ENCODE results near the gene STK32C. TPM values are rescaled to one million over a fixed set of nuclear protein-coding genes. Genes with fewer than 3 reads are reported as not detected.
"Not testable (repeated sequence)": the region's sequence is repeated elsewhere in the genome, so short reads cannot be mapped to it uniquely, and the experiment has no call there.

STK32C gene
- total RNA-seq, 6 donors from 2014 or later = 4.8 to 18.3 (median 15.6) TPM

DNA sequence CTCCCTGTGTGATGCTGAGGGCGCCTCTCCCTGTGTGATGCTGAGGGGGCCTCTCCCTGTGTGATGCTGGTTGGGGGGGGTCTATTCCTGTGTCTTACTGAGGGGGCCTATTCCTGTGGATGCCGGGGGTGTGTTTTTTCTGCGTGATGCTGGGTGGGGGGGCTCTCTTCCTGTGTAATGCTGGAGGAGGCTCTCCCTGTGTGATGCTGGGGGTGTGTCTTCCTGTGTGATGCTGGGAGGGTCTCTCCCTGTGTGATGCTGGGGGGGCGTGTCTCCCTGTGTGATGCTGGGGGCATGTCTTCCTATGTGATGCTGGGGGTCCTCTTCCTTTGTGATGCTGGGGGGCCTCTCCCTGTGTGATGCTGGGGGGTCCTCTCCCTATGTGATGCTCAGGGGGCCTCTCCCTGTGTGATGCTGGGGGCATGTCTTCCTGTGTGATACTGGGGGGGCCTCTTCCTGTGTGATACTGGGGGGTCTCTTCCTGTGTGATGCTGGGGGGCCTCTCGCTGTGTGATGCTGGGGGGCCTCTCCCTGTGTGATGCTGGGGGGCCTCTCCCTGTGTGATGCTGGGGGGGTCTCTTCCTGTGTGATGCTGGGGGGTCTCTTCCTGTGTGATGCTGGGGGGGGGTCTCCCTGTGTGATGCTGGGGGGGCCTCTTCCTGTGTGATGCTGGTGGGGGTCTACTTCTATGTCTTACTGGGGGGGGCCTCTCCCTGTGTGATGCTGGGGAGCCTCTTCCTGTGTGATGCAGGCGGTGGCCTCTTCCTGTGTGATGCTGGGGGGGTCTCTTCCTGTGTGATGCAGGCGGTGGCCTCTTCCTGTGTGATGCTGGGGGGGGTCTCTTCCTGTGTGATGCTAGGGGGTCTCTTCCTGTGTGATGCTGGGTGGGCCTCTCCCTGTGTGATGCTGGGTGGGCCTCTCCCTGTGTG lies 148.2 kb downstream of the STK32C start:
- H3K4me1 ChIP-seq = peaks cover 0 to 16% (median 3%) of the 10 kb centered on the region in 4 donors
- H3K4me3 ChIP-seq; DNase-seq; H3K36me3 ChIP-seq; H3K27me3 ChIP-seq; ATAC-seq (ENCODE audit: low FRiP score in 2 of 2); H3K9me3 ChIP-seq; H3K27ac ChIP-seq: not testable (repeated sequence)
- WGBS, 2 donors = 68% methylated on average over 3 of the region's 7 CpGs; no CpG with 5 or more reads in 1 of the 2 donors

GRCh38 chr10:132158823-132159222 lies 148.9 kb downstream of the STK32C start:
- H3K4me1 ChIP-seq = peaks cover 0 to 16% (median 3%) of the 10 kb centered on the region in 4 donors
- no peak overlapping the region for H3K4me3 ChIP-seq
- H3K27ac ChIP-seq = no peak overlapping the region
- DNase-seq (no peak), ATAC-seq (ENCODE audit: low FRiP score in 2 of 2) (no peak)
- no peaks in the 10 kb centered on the region for H3K27me3 ChIP-seq
- no peaks in the 10 kb centered on the region for H3K9me3 ChIP-seq
- 75% methylated on average over 5 of the region's 7 CpGs; no CpG with 5 or more reads in 1 of the 2 donors for whole genome bisulfite sequencing, 2 donors
- H3K36me3 ChIP-seq = no peaks in the 10 kb centered on the region
- no peak for TF ChIP-seq EP300 (IDR thresholded peaks at IDR 0.05)
- TF ChIP-seq CTCF (IDR thresholded peaks at IDR 0.05) = no peak
- no peak for TF ChIP-seq POLR2AphosphoS5 (IDR thresholded peaks at IDR 0.05)
- no peak for TF ChIP-seq POLR2A (IDR thresholded peaks at IDR 0.05)

GRCh38 chr10:132158122-132158741 lies 149.5 kb downstream of the STK32C start:
- TF ChIP-seq POLR2A (IDR thresholded peaks at IDR 0.05) (no peak), CTCF (IDR thresholded peaks at IDR 0.05) (no peak), EP300 (IDR thresholded peaks at IDR 0.05) (no peak), POLR2AphosphoS5 (IDR thresholded peaks at IDR 0.05) (no peak)
- no peaks in the 10 kb centered on the region for H3K9me3 ChIP-seq
- H3K27me3 ChIP-seq = no peaks in the 10 kb centered on the region
- no peak overlapping the region for H3K4me3 ChIP-seq
- no peak overlapping the region for H3K27ac ChIP-seq
- H3K4me1 ChIP-seq = peaks cover 0 to 13% (median 2%) of the 10 kb centered on the region in 4 donors
- DNase-seq (no peak), ATAC-seq (ENCODE audit: low FRiP score in 2 of 2) (no peak)
- H3K36me3 ChIP-seq = no peaks in the 10 kb centered on the region
- 39 to 67% methylated on average over 1 to 2 of the region's 2 CpGs for WGBS, 2 donors

Other genes with a start within 250 kb of the STK32C start
- 1 to 10 TPM in 1 of 6 donors, under 1 TPM in 3, not detected in 2; 0.13 to 3.1 (median 0.52) TPM for gene JAKMIP3, start 242.0 kb downstream of the STK32C start, total RNA-seq
- 1 to 10 TPM in 2 of 6 donors, under 1 TPM in 3, not detected in 1; 0.11 to 2.2 (median 0.79) TPM for gene DPYSL4, start 121.0 kb downstream of the STK32C start, total RNA-seq
- 100 to 1,000 TPM in 1 of 6 donors, 10 to 100 TPM in 3, 1 to 10 TPM in 2; 7.4 to 110 (median 15.1) TPM for gene LRRC27, start 24.2 kb upstream of the STK32C start, total RNA-seq
- 10 to 100 TPM; 20.2 to 54.4 (median 32.9) TPM for gene PWWP2B, start 89.2 kb upstream of the STK32C start, total RNA-seq
- gene INPP5A, start 229.8 kb upstream of the STK32C start, total RNA-seq = 10 to 100 TPM; 28.6 to 81.7 (median 44.8) TPM

All from upper lobe of left lung (tissue), 6 donors.